Gastrocnemius medialis (tissue), 4 donors: ENCODE data around the gene ABLIM3. TPM values are rescaled to one million over a fixed set of nuclear protein-coding genes. Genes with fewer than 3 reads are reported as not detected.
A peak's percentile ranks its signal among the peaks of the same experiment; 100 is the strongest.

Experiments used
- ATAC-seq, 2 donors: fragments of 150-250 bp; one replicate each; pipeline ENCODE4 v1.9.1; 2016
- DNase-seq, 2 donors: peaks; one replicate each; pipeline ENCODE4 v3.0.0-alpha.2; 2019
- H3K27ac ChIP-seq, 4 donors: fragments of 200-600 bp; sonication (generic); 1 replicate in 1 of 4; 2 replicates in 3 of 4; pipeline ENCODE4 v1.5.1; 2016 to 2018; ENCODE audit warnings: mild to moderate bottlenecking in 2 of 4, moderate library complexity in 1 of 4
- H3K27me3 ChIP-seq, 3 donors: fragments of 200-600 bp; sonication (generic) in 2 of 3; 1 replicate in 1 of 3; 2 replicates in 2 of 3; pipeline versions ENCODE4 v1.5.1 to v1.6.0; 2016 to 2019; ENCODE audit warnings: mild to moderate bottlenecking in 1 of 3, moderate library complexity in 1 of 3
- H3K36me3 ChIP-seq, 2 donors: fragments of 200-600 bp; sonication (generic) in 1 of 2; one replicate each; pipeline ENCODE4 v1.5.1; 2017 to 2018
- H3K4me1 ChIP-seq, 2 donors: fragments of 200-600 bp; sonication (generic) in 1 of 2; one replicate each; pipeline ENCODE4 v1.5.1; 2016 to 2017; ENCODE audit warnings: mild to moderate bottlenecking in 2 of 2
- H3K4me3 ChIP-seq, 4 donors: fragments of 200-600 bp; sonication (generic) in 3 of 4; 1 replicate in 1 of 4; 2 replicates in 3 of 4; pipeline ENCODE4 v1.5.1; 2016 to 2019; ENCODE audit warnings: mild to moderate bottlenecking in 2 of 4
- H3K9me3 ChIP-seq, 3 donors: fragments of 200-600 bp; sonication (generic) in 2 of 3; 1 replicate in 1 of 3; 2 replicates in 2 of 3; pipeline ENCODE4 v1.5.1; 2016 to 2019
- CTCF ChIP-seq, 5 experiments: fragments of 450-650 bp in 3 of 5; fragments of 200-600 bp in 2 of 5; sonication (generic) in 2 of 5; IDR thresholded peaks in 4 of 5; conservative IDR thresholded peaks in 1 of 5; 1 replicate in 4 of 5; 2 replicates in 1 of 5; pipeline ENCODE4 v1.5.1; 2016 to 2019; ENCODE audit warnings: antibody characterized with exemption in 5 of 5, mild to moderate bottlenecking in 3 of 5, moderate library complexity in 3 of 5
- POLR2A ChIP-seq, 2 donors: fragments of 450-650 bp; IDR thresholded peaks; one replicate each; pipeline ENCODE4 v1.6.1; 2017; ENCODE audit warnings: antibody characterized with exemption in 2 of 2, mild to moderate bottlenecking in 2 of 2, moderate library complexity in 2 of 2
- in situ Hi-C, 4 donors: fragments of 200-750 bp; cut with MboI; loops; one replicate each; pipeline versions ENCODE4 v1.15.0 to v1.8.0; 2017; ENCODE audit warnings: low sequenced_read_pairs in 4 of 4
- intact Hi-C: fragments of 100-400 bp; cut with DNase I; formaldehyde crosslinking; loops from one replicate; pipeline ENCODE4 v1.15.1; 2023; ENCODE audit warnings: low total_unique reads
- total RNA-seq, 4 donors: library from RNA; depleted of rRNA; stranded (reverse); fragments of >200 nt; gene quantifications; one replicate each; pipeline versions ENCODE4 v1.1.0 to v1.2.3, GENCODE V29; 2016

ABLIM3 gene
- total RNA-seq, 4 donors from 2014 or later: 37.5 to 155 (median 67.7) TPM

- H3K9me3 ChIP-seq: no peaks in the 10 kb centered on the region
- no peak for ATAC-seq
- intact Hi-C loops (loop anchor here (5.0 to 10.0 kb wide), 4 partner anchors 303 to 593 kb away; partner anchors contain the start of genes ADRB2 and CSNK1A1), in situ Hi-C loops (loop anchor here in 1 of 4 donors (25.0 kb wide), 1 partner anchor 436 kb away; the partner anchor contains the start of gene ARHGEF37)
- no peak overlapping the region for H3K4me3 ChIP-seq
- H3K4me1 ChIP-seq: peaks cover 52 to 72% of the 10 kb centered on the region in 2 donors
- H3K27me3 ChIP-seq: no peaks in the 10 kb centered on the region
- H3K36me3 ChIP-seq: no peaks in the 10 kb centered on the region
- peak overlapping the region; percentile 87 to 97 (median 92) for H3K27ac ChIP-seq
- TF ChIP-seq POLR2A (IDR thresholded peaks at IDR 0.05) (no peak), CTCF (IDR thresholded peaks at IDR 0.05 in 4 of 5, conservative IDR thresholded peaks at IDR 0.05 in 1 of 5) (peak in 3 of 5 experiments; percentile 16 to 33 (median 19))
- DNase-seq: no peak
Observed at GRCh38 chr5:149151717-149152116, 10.4 kb downstream of the ABLIM3 start.

GRCh38 chr5:149152317-149152746 is 11.0 kb downstream of the ABLIM3 start:
- DNase-seq (no peak), ATAC-seq (no peak)
- Histone ChIP-seq H3K27ac (peak overlapping the region; percentile 87 to 97 (median 92)), H3K4me1 (peaks cover 52 to 78% of the 10 kb centered on the region in 2 donors), H3K36me3 (no peaks in the 10 kb centered on the region), H3K27me3 (no peaks in the 10 kb centered on the region), H3K4me3 (no peak overlapping the region), H3K9me3 (no peaks in the 10 kb centered on the region)
- in situ Hi-C loops: loop anchor here in 1 of 4 donors (25.0 kb wide), 1 partner anchor 435 kb away; the partner anchor contains the start of gene ARHGEF37
- no peak for TF ChIP-seq CTCF (IDR thresholded peaks at IDR 0.05 in 4 of 5, conservative IDR thresholded peaks at IDR 0.05 in 1 of 5)
- TF ChIP-seq POLR2A (IDR thresholded peaks at IDR 0.05): no peak
- intact Hi-C loops: loop anchor here (5.0 to 10.0 kb wide), 4 partner anchors 302 to 592 kb away; partner anchors contain the start of genes ADRB2 and CSNK1A1

GRCh38 chr5:149153193-149153750 is 12.0 kb downstream of the ABLIM3 start:
- no peaks in the 10 kb centered on the region for H3K36me3 ChIP-seq
- no peak for DNase-seq
- H3K4me1 ChIP-seq: peaks cover 56 to 86% of the 10 kb centered on the region in 2 donors
- no peak overlapping the region for H3K4me3 ChIP-seq
- no peaks in the 10 kb centered on the region for H3K9me3 ChIP-seq
- TF ChIP-seq CTCF (IDR thresholded peaks at IDR 0.05 in 4 of 5, conservative IDR thresholded peaks at IDR 0.05 in 1 of 5): no peak
- intact Hi-C loops: loop anchor here (5.0 to 10.0 kb wide), 4 partner anchors 302 to 592 kb away; partner anchors contain the start of genes ADRB2 and CSNK1A1
- no peaks in the 10 kb centered on the region for H3K27me3 ChIP-seq
- peak overlapping the region; percentile 87 to 97 (median 92) for H3K27ac ChIP-seq
- no peak for ATAC-seq
- in situ Hi-C loops: loop anchor here in 1 of 4 donors (25.0 kb wide), 1 partner anchor 434 kb away; the partner anchor contains the start of gene ARHGEF37

GRCh38 chr5:149153751-149154610 is 12.7 kb downstream of the ABLIM3 start:
- peak; percentile 89 to 95 for DNase-seq

More at GRCh38 chr5:149153751-149154610, 12.7 kb downstream of the ABLIM3 start:
- intact Hi-C loops: loop anchor here (1.0 to 10.0 kb wide), 5 partner anchors 21 to 591 kb away; partner anchors contain the start of genes ADRB2 and CSNK1A1
- no peaks in the 10 kb centered on the region for H3K27me3 ChIP-seq
- ATAC-seq: peak; percentile 96
- no peak overlapping the region for H3K4me3 ChIP-seq
- in situ Hi-C loops: loop anchor here in 1 of 4 donors (25.0 kb wide), 1 partner anchor 433 kb away; the partner anchor contains the start of gene ARHGEF37
- H3K27ac ChIP-seq: peak overlapping the region; percentile 87 to 97 (median 92)
- peaks cover 61 to 89% of the 10 kb centered on the region in 2 donors for H3K4me1 ChIP-seq
- H3K9me3 ChIP-seq: no peaks in the 10 kb centered on the region
- no peaks in the 10 kb centered on the region for H3K36me3 ChIP-seq
- TF ChIP-seq POLR2A (IDR thresholded peaks at IDR 0.05): peak; percentile 58 to 61
- TF ChIP-seq CTCF (IDR thresholded peaks at IDR 0.05 in 4 of 5, conservative IDR thresholded peaks at IDR 0.05 in 1 of 5): peak in 1 of 5 experiments; percentile 8
